DND-41 (cell line): ENCODE measurements around the gene BFSP2.

Experiments used
- EZH2 ChIP-seq: IDR thresholded peaks from 3 replicates; pipeline ENCODE4 v1.6.1; 2012; ENCODE audit warnings: borderline replicate concordance, low read depth, mild to moderate bottlenecking, moderate library complexity, low read length, inconsistent platforms; ENCODE audit not compliant: severe bottlenecking
- TF ChIP-seq, protein P1 (sequence below): IDR thresholded peaks from 2 replicates; pipeline ENCODE4 v1.5.1; 2012; ENCODE audit warnings: borderline replicate concordance, low read length, moderate library complexity, mild to moderate bottlenecking; ENCODE audit not compliant: poor library complexity, severe bottlenecking; ENCODE audit errors: extremely low read depth

DNA sequence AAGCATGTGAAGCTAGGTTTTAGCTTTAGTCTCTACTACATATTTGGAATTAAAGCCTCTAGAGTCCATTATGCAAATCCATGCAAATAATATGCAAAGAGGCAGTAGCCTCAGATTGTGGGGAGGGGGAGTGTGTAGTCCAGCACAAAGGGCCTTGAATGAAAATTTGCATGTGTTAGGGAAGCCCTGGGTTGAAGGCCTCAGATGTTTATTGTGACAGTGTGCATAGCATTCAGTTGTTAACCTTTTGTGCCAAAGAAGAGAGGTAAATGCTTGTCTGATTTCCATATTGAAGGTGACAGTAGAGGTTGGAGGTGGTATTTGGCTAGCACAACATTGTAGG lies 24.5 kb upstream of the BFSP2 start:
- TF ChIP-seq, protein P1, sequence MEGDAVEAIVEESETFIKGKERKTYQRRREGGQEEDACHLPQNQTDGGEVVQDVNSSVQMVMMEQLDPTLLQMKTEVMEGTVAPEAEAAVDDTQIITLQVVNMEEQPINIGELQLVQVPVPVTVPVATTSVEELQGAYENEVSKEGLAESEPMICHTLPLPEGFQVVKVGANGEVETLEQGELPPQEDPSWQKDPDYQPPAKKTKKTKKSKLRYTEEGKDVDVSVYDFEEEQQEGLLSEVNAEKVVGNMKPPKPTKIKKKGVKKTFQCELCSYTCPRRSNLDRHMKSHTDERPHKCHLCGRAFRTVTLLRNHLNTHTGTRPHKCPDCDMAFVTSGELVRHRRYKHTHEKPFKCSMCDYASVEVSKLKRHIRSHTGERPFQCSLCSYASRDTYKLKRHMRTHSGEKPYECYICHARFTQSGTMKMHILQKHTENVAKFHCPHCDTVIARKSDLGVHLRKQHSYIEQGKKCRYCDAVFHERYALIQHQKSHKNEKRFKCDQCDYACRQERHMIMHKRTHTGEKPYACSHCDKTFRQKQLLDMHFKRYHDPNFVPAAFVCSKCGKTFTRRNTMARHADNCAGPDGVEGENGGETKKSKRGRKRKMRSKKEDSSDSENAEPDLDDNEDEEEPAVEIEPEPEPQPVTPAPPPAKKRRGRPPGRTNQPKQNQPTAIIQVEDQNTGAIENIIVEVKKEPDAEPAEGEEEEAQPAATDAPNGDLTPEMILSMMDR: no peak
- no peak for TF ChIP-seq EZH2
